Heart left ventricle (tissue), 13 donors: ENCODE results near the gene SLC9A9.

ENCODE experiments used
- POLR2A ChIP-seq, 2 donors: fragments of 450-650 bp; IDR thresholded peaks; one replicate each; pipeline ENCODE4 v1.6.1; 2017; ENCODE audit warnings: antibody characterized with exemption in 2 of 2, mild to moderate bottlenecking in 2 of 2, moderate library complexity in 2 of 2
- TF ChIP-seq, protein P1 (sequence below), 12 donors: fragments of 200-600 bp; sonication (generic) in 4 of 12; IDR thresholded peaks; one replicate each; pipeline versions ENCODE4 v1.5.0 to v1.8.0; 2018 to 2022; ENCODE audit warnings: antibody characterized with exemption in 12 of 12, mild to moderate bottlenecking in 5 of 12
- donor health status: ischemic (EF 13 %, LVEDD 7.1; RV severe dilation, severe dysfunction).
- donor health status: DM: no; HTN: yes; CAD: no.
- donor health status: DM: no; HTN: no; CAD: no.
- donor health status: ischemic (EF 25% LVEDD 6.9; RV normal size, moderate dysfunction).
- donor health status: ischemic (EF 25% LVEDD 5.7; RV mildly dilated, moderate dysfunction).
- donor health status: ischemic (EF 35%, LVEDD 5.7; RV mildly dilated, moderate dysfunction).
- donor health status: nonischemic (EF 11% LVEDD 7.7; RV severe dilation, severe dysfunction).
- donor health status: DM: yes; HTN: yes; CAD: no.
- donor health status: PGD.
- donor health status: ischemic (EF 29% LVEDD 5.4; RV normal size, mild dysfunction).
- donor health status: nonischemic (EF 23%, LVEDD 6.1; RV moderate dilation, normal function).

GRCh38 chr3:143603774-143604173 is 244.5 kb downstream of the SLC9A9 start:
- TF ChIP-seq, protein P1, sequence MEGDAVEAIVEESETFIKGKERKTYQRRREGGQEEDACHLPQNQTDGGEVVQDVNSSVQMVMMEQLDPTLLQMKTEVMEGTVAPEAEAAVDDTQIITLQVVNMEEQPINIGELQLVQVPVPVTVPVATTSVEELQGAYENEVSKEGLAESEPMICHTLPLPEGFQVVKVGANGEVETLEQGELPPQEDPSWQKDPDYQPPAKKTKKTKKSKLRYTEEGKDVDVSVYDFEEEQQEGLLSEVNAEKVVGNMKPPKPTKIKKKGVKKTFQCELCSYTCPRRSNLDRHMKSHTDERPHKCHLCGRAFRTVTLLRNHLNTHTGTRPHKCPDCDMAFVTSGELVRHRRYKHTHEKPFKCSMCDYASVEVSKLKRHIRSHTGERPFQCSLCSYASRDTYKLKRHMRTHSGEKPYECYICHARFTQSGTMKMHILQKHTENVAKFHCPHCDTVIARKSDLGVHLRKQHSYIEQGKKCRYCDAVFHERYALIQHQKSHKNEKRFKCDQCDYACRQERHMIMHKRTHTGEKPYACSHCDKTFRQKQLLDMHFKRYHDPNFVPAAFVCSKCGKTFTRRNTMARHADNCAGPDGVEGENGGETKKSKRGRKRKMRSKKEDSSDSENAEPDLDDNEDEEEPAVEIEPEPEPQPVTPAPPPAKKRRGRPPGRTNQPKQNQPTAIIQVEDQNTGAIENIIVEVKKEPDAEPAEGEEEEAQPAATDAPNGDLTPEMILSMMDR (IDR thresholded peaks at IDR 0.05): no peak
- TF ChIP-seq POLR2A (IDR thresholded peaks at IDR 0.05): no peak
